GM23248 (cell line): ENCODE measurements around the gene HERPUD1. TPM values are rescaled to one million over a fixed set of nuclear protein-coding genes. Genes with fewer than 3 reads are reported as not detected.
A peak's percentile ranks its signal among the peaks of the same experiment; 100 is the strongest.
"Not testable (repeated sequence)": the region's sequence is repeated elsewhere in the genome, so short reads cannot be mapped to it uniquely, and the experiment has no call there.

Experiments used
- DNase-seq: peaks from one replicate; pipeline ENCODE4 v3.0.0-alpha.2; 2015
- H2AFZ ChIP-seq: fragments of 200-600 bp; sonication (generic); 2 replicates; pipeline ENCODE4 v1.6.1; 2016; ENCODE audit warnings: antibody characterized with exemption
- H3F3A ChIP-seq: fragments of 200-600 bp; sonication (generic); 2 replicates; pipeline ENCODE4 v1.6.1; 2016; ENCODE audit warnings: mild to moderate bottlenecking, antibody characterized with exemption, mixed run types; ENCODE audit not compliant: insufficient read depth
- H3K27ac ChIP-seq: fragments of 200-600 bp; sonication (generic); 2 replicates; pipeline ENCODE4 v1.5.1; 2016; ENCODE audit warnings: mild to moderate bottlenecking
- H3K27me3 ChIP-seq: fragments of 200-600 bp; sonication (generic); replicated peaks from 2 replicates; pipeline ENCODE4 v1.6.1; 2016; ENCODE audit warnings: mild to moderate bottlenecking; ENCODE audit not compliant: insufficient read depth
- H3K36me3 ChIP-seq: fragments of 200-600 bp; sonication (generic); 2 replicates; pipeline ENCODE4 v1.6.1; 2016; ENCODE audit warnings: low read depth, mild to moderate bottlenecking
- H3K4me1 ChIP-seq: fragments of 200-600 bp; sonication (generic); 2 replicates; pipeline ENCODE4 v1.6.1; 2016; ENCODE audit warnings: mild to moderate bottlenecking; ENCODE audit not compliant: insufficient read depth
- H3K4me2 ChIP-seq: fragments of 200-600 bp; sonication (generic); one replicate; pipeline ENCODE4 v1.6.1; 2016; ENCODE audit warnings: mild to moderate bottlenecking; ENCODE audit not compliant: unreplicated experiment
- H3K4me3 ChIP-seq: fragments of 200-600 bp; sonication (generic); 2 replicates; pipeline ENCODE4 v1.5.1; 2016; ENCODE audit warnings: mild to moderate bottlenecking
- H3K79me2 ChIP-seq: fragments of 200-600 bp; sonication (generic); 2 replicates; pipeline ENCODE4 v1.6.1; 2016; ENCODE audit warnings: mild to moderate bottlenecking; ENCODE audit not compliant: insufficient read depth
- H3K9ac ChIP-seq: fragments of 200-600 bp; sonication (generic); 2 replicates; pipeline ENCODE4 v1.6.1; 2016; ENCODE audit warnings: mild to moderate bottlenecking
- H3K9me2 ChIP-seq: fragments of 200-600 bp; sonication (generic); 2 replicates; pipeline ENCODE4 v1.6.1; 2016; ENCODE audit warnings: mixed run types, mild to moderate bottlenecking, moderate library complexity; ENCODE audit not compliant: insufficient read depth
- H3K9me3 ChIP-seq: fragments of 200-600 bp; sonication (generic); one replicate; pipeline ENCODE4 v1.6.1; 2017; ENCODE audit warnings: low read depth
- H4K20me1 ChIP-seq: fragments of 200-600 bp; sonication (generic); 2 replicates; pipeline ENCODE4 v1.6.0; 2016; ENCODE audit not compliant: insufficient read depth
- EZH2 ChIP-seq: fragments of 200-600 bp; sonication (generic); IDR thresholded peaks from 2 replicates; pipeline ENCODE4 v1.6.1; 2018; ENCODE audit warnings: antibody characterized with exemption, mild to moderate bottlenecking; ENCODE audit not compliant: insufficient read depth, poor library complexity, severe bottlenecking
- EZH2phosphoT487 ChIP-seq: fragments of 200-600 bp; sonication (generic); IDR thresholded peaks from 2 replicates; pipeline ENCODE4 v1.6.1; 2018; ENCODE audit warnings: antibody characterized with exemption, moderate library complexity, mild to moderate bottlenecking, low read depth; ENCODE audit not compliant: insufficient read depth
- WGBS, 2 experiments: methylation state at CpG; one replicate each; pipeline ENCODE4 v1.1.6; 2015 to 2017; ENCODE audit warnings: low lambda C conversion rate in 2 of 2, low coverage in 1 of 2; ENCODE audit errors: missing lambda C conversion rate in 2 of 2; 5-methylcytosine and 5-hydroxymethylcytosine counted together
- in situ Hi-C: fragments of 300-500 bp; cut with MboI; formaldehyde crosslinking; loops from 2 replicates; pipeline ENCODE4 v1.15.0; 2020
- polyA plus RNA-seq: library from polyadenylated mRNA; unstranded; fragments of >200 nt; fragmentation: Nextera tagmentation; extraction: Ambion mirVana; gene quantifications from 2 replicates; pipeline ENCODE4 v1.2.1, GENCODE V29; 2016
- total RNA-seq: library from RNA; depleted of rRNA; stranded (reverse); fragments of >200 nt; shearing (Covaris generic); gene quantifications from 2 replicates; pipeline ENCODE4 v1.2.3, GENCODE V29; 2014

The HERPUD1 gene
- total and polyA plus RNA-seq, 2 experiments from 2014 or later = 218 to 299 TPM

- no peak overlapping the region for H3K4me3 ChIP-seq
- H3F3A ChIP-seq = 0 out of 2 replicates have a peak, but pooled peaks cover 8% of the 10 kb centered on the region
- H3K36me3 ChIP-seq = no peaks in the 10 kb centered on the region
- H2AFZ ChIP-seq = no peak overlapping the region
- H3K9me3 ChIP-seq = no peaks in the 10 kb centered on the region
- WGBS, 2 experiments = 91 to 100% methylated on average over 1 of the region's 1 CpG
- in situ Hi-C loops = no loop called here
- H3K27me3 ChIP-seq = no peaks in the 10 kb centered on the region
- H3K79me2 ChIP-seq = peaks cover 28% of the 10 kb centered on the region
- no peaks in the 10 kb centered on the region for H4K20me1 ChIP-seq
- DNase-seq = no peak
- peaks cover 31% of the 10 kb centered on the region for H3K4me1 ChIP-seq
- no peak for TF ChIP-seq EZH2phosphoT487
- TF ChIP-seq EZH2 = no peak
- no peaks in the 10 kb centered on the region for H3K9me2 ChIP-seq
- no peak overlapping the region for H3K9ac ChIP-seq
- no peak overlapping the region for H3K4me2 ChIP-seq
- no peak overlapping the region for H3K27ac ChIP-seq
Measured at GRCh38 chr16:56986361-56986760, 54.4 kb downstream of the HERPUD1 start.

GRCh38 chr16:56986908-56987307, 55.0 kb downstream of the HERPUD1 start:
- Histone ChIP-seq H3K4me1 (peaks cover 31% of the 10 kb centered on the region), H3K79me2 (peaks cover 34% of the 10 kb centered on the region)
- H3K27me3 ChIP-seq, H3K36me3 ChIP-seq, H3K27ac ChIP-seq, H4K20me1 ChIP-seq, H3K9me2 ChIP-seq, in situ Hi-C loops, H3K9ac ChIP-seq, H3F3A ChIP-seq, H2AFZ ChIP-seq, H3K4me3 ChIP-seq, H3K4me2 ChIP-seq, DNase-seq, H3K9me3 ChIP-seq: not testable (repeated sequence)
- 79 to 85% methylated on average over 4 of the region's 4 CpGs for WGBS, 2 experiments

- H3K9me3 ChIP-seq = no peaks in the 10 kb centered on the region
- H3K79me2 ChIP-seq = peaks cover 42% of the 10 kb centered on the region
- H3F3A ChIP-seq = 0 out of 2 replicates have a peak, but pooled peaks cover 8% of the 10 kb centered on the region
- no peak for DNase-seq
- H3K4me3 ChIP-seq = no peak overlapping the region
- H4K20me1 ChIP-seq = no peaks in the 10 kb centered on the region
- H3K4me1 ChIP-seq = peaks cover 31% of the 10 kb centered on the region
- no peaks in the 10 kb centered on the region for H3K36me3 ChIP-seq
- no peak overlapping the region for H3K9ac ChIP-seq
- 93 to 98% methylated on average over 2 of the region's 2 CpGs for WGBS, 2 experiments
- H3K27me3 ChIP-seq = no peaks in the 10 kb centered on the region
- H2AFZ ChIP-seq = no peak overlapping the region
- in situ Hi-C loops = no loop called here
- H3K4me2 ChIP-seq = no peak overlapping the region
- TF ChIP-seq EZH2 (no peak), EZH2phosphoT487 (no peak)
- peak overlapping the region; percentile 69; the same call in 1 of the 2 replicates for H3K27ac ChIP-seq
- no peaks in the 10 kb centered on the region for H3K9me2 ChIP-seq
Measured at GRCh38 chr16:56987692-56988091, 55.8 kb downstream of the HERPUD1 start.

DNA sequence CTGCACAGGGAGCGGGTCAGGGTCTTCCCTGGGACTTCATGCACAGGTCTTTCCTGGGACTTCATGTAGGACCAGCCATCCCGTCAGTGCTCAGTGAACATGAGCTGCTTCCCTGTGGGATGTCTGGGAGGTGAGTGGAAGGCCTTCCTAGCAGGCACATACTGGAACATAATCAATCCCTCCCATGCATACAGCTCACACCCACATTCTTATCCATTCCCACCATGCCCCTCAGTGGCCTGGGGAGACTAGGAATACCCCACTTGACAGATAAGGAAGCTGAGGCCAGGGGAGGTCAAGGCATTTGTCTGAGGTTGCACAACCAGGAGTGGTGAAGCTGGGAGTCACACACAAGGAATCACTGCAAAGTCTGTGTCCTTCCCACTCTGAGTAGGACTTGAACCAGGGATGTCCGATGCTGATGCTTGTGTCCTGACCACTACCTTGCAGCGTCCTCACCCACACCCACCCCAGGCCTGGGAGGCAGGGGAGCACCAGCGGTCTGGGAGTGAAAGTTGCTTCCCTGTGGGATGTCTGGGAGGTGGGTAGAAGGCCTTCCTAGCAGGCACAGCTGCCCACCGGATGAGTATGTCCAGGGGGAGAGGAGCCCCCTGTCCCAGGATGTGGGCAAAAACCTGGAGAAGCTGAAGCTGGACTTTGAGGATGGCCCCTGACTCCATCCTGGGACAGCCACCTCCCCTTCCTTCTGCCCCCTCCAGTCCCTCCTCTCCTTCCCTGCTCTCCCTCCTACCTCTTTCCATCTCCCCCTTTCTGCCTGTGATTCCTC, 56.4 kb downstream of the HERPUD1 start:
- Histone ChIP-seq H3K79me2 (peaks cover 48% of the 10 kb centered on the region), H3K27ac (peak overlapping the region; percentile 69), H2AFZ (peak overlapping the region; percentile 90), H3K4me3 (peak overlapping the region; percentile 86), H3K36me3 (no peaks in the 10 kb centered on the region), H3F3A (0 out of 2 replicates have a peak, but pooled peaks cover 8% of the 10 kb centered on the region), H3K9ac (peak overlapping the region; percentile 87), H3K4me2 (peak overlapping the region; percentile 87), H3K9me3 (no peaks in the 10 kb centered on the region), H3K4me1 (peaks cover 35% of the 10 kb centered on the region), H3K27me3 (no peaks in the 10 kb centered on the region), H3K9me2 (no peaks in the 10 kb centered on the region), H4K20me1 (no peaks in the 10 kb centered on the region)
- DNase-seq = peak; percentile 72
- TF ChIP-seq EZH2 = no peak
- no peak for TF ChIP-seq EZH2phosphoT487
- in situ Hi-C loops = no loop called here
- WGBS, 2 experiments = 67% methylated on average over 6 of the region's 6 CpGs
